K562 treated with DMSO at 1 percent for 4 hours (cell line): ENCODE measurements around the gene BDP1. TPM values are rescaled to one million over a fixed set of nuclear protein-coding genes. Genes with fewer than 3 reads are reported as not detected.

Experiments
- total RNA-seq: library from RNA; unstranded; fragments of 300-600 nt; gene quantifications from 2 replicates; pipeline ENCODE4 v1.2.3, GENCODE V29; 2022; ENCODE audit not compliant: insufficient read depth

The BDP1 gene
- total RNA-seq, result 5.5 and 7.7 TPM in 2 replicates

GRCh38 chr5:71455427-71456361 is at the start of gene BDP1:
Gene BDP1 (plus strand): TSS chr5:71455651. CDS start chr5:71455878, 227 bp downstream.

GRCh38 chr5:71586941-71587765 is 131.7 kb downstream of the BDP1 start, which contains the start of gene MCCC2:
Gene MCCC2 (plus strand): TSS chr5:71587340. CDS start chr5:71587426, 86 bp downstream.

Other genes with a start within 250 kb of the BDP1 start
- gene MCCC2, start 131.7 kb downstream of the BDP1 start, total RNA-seq, result 13.6 and 18.8 TPM in 2 replicates